K562 (cell line): ENCODE measurements around the gene BCL11A. TPM values are rescaled to one million over a fixed set of nuclear protein-coding genes. Genes with fewer than 3 reads are reported as not detected.

Source experiments
- ATAC-seq: fragments of 200-7000 bp; cut with Tn5 transposase; 3 replicates; pipeline ENCODE4 v1.9.1; 2020; ENCODE audit warnings: moderate library complexity
- BruUV-seq: library from RNA; stranded (reverse); fragments of 400-500 nt; replicated peaks from 2 replicates; lab custom pipeline; 2021; lab: Mats Ljungman, UMichigan
- CTCF ChIA-PET: fragments of 300-600 bp; formaldehyde crosslinking; extraction: SDS; loops from one replicate; lab custom pipeline; 2021; ENCODE audit warnings: low intra/inter-chr PET ratio; lab: Yijun Ruan, JAX
- POLR2A ChIA-PET: fragments of 300-600, 350-650 bp; sonication (Branson Sonifier 250); formaldehyde crosslinking; extraction: SDS; loops from one replicate; lab custom pipeline; 2021; ENCODE audit warnings: antibody characterized with exemption, inconsistent platforms; lab: Yijun Ruan, JAX
- DNase-seq, 4 experiments: peaks; one replicate each; pipeline versions ENCODE4 v3.0.0 to v3.0.0-alpha.2; 2011 to 2018; ENCODE audit warnings: low spot score in 3 of 4, mixed read lengths in 3 of 4; ENCODE audit errors: extremely low read depth in 1 of 4
- FAIRE-seq: peaks from 2 replicates; lab custom pipeline; 2011; peaks lifted over from hg19 to GRCh38; lab: Jason Lieb, UNC
- H2AFZ ChIP-seq: 2 replicates; pipeline ENCODE4 v1.6.0; 2011; ENCODE audit warnings: low read depth, low read length, control low read depth, inconsistent platforms
- H3K27ac ChIP-seq: fragments of 200-600 bp; 3 replicates; pipeline ENCODE4 v1.8.0; 2011; ENCODE audit warnings: low read depth, mild to moderate bottlenecking, control low read depth, inconsistent platforms, low read length, moderate library complexity, mixed read lengths; ENCODE audit errors: extremely low read depth
- H3K27me3 ChIP-seq, 2 experiments: fragments of 300-600 bp in 1 of 2; 2 replicates in 1 of 2; 3 replicates in 1 of 2; pipeline versions ENCODE4 v1.6.0 to v1.8.0; 2011; ENCODE audit warnings: inconsistent platforms in 2 of 2, low read length in 2 of 2, mild to moderate bottlenecking in 1 of 2, mixed read lengths in 1 of 2, moderate library complexity in 1 of 2; ENCODE audit not compliant: control insufficient read depth in 2 of 2, insufficient read depth in 2 of 2
- H3K36me3 ChIP-seq: fragments of 300-600 bp; 3 replicates; pipeline ENCODE4 v1.8.0; 2011; ENCODE audit warnings: mild to moderate bottlenecking, low read length, inconsistent platforms; ENCODE audit not compliant: control insufficient read depth, insufficient read depth
- H3K4me1 ChIP-seq, 2 experiments: fragments of 200-600 bp in 1 of 2; replicated peaks in 1 of 2; 2 replicates in 1 of 2; 3 replicates in 1 of 2; pipeline versions ENCODE4 v1.5.1 to v1.8.0; 2011; ENCODE audit warnings: inconsistent platforms in 2 of 2, low read length in 2 of 2, mild to moderate bottlenecking in 1 of 2, mixed read lengths in 1 of 2, moderate library complexity in 1 of 2; ENCODE audit not compliant: control insufficient read depth in 2 of 2, insufficient read depth in 2 of 2
- H3K4me2 ChIP-seq: 2 replicates; pipeline ENCODE4 v1.6.1; 2011; ENCODE audit warnings: low read length, control low read depth, inconsistent platforms, mixed read lengths; ENCODE audit not compliant: insufficient read depth
- H3K4me3 ChIP-seq: fragments of 200-600 bp; sonication (generic), shearing (Covaris generic); 2 replicates; pipeline ENCODE4 v1.5.1; 2016; ENCODE audit warnings: control low read depth, inconsistent platforms
- H3K79me2 ChIP-seq: fragments of 200-600 bp; 3 replicates; pipeline ENCODE4 v1.8.0; 2011; ENCODE audit warnings: low read length, inconsistent platforms; ENCODE audit not compliant: control insufficient read depth, insufficient read depth
- H3K9ac ChIP-seq, 2 experiments: 2 replicates each; pipeline versions ENCODE4 v1.6.0 to v1.6.1; 2011; ENCODE audit warnings: low read depth in 2 of 2, low read length in 2 of 2, control low read depth in 1 of 2, inconsistent platforms in 1 of 2, mild to moderate bottlenecking in 1 of 2, mixed read lengths in 1 of 2; ENCODE audit not compliant: insufficient read depth in 1 of 2
- H3K9me1 ChIP-seq: one replicate; pipeline ENCODE4 v1.6.0; 2011; ENCODE audit warnings: inconsistent platforms, mild to moderate bottlenecking, low read length, moderate library complexity; ENCODE audit not compliant: control insufficient read depth, insufficient read depth
- H3K9me3 ChIP-seq: replicated peaks from 2 replicates; pipeline ENCODE4 v1.5.1; 2011; ENCODE audit warnings: low read depth, low read length, inconsistent platforms; ENCODE audit not compliant: control insufficient read depth, insufficient read depth
- H4K20me1 ChIP-seq: replicated peaks from 2 replicates; pipeline ENCODE4 v1.6.1; 2011; ENCODE audit warnings: low read length, inconsistent platforms, mixed read lengths; ENCODE audit not compliant: control insufficient read depth, insufficient read depth
- CTBP1 ChIP-seq: fragments of 450-650 bp; IDR thresholded peaks from 2 replicates; pipeline ENCODE4 v1.6.1; 2016; ENCODE audit warnings: borderline replicate concordance
- EHMT2 ChIP-seq: fragments of 450-650 bp; IDR thresholded peaks from 2 replicates; pipeline ENCODE4 v1.6.1; 2018; ENCODE audit warnings: antibody characterized with exemption
- FOXK2 ChIP-seq, 2 experiments: fragments of 450-650 bp; IDR thresholded peaks in 1 of 2; conservative IDR thresholded peaks in 1 of 2; 2 replicates each; pipeline ENCODE4 v1.6.1; 2016; ENCODE audit warnings: low read depth in 2 of 2, mild to moderate bottlenecking in 1 of 2
- HDAC1 ChIP-seq, 2 experiments: fragments of 450-650 bp; IDR thresholded peaks; 2 replicates each; pipeline ENCODE4 v1.6.1; 2016 to 2017; ENCODE audit warnings: inconsistent platforms in 1 of 2, mild to moderate bottlenecking in 1 of 2, moderate library complexity in 1 of 2
- HDAC2 ChIP-seq: fragments of 450-650 bp; IDR thresholded peaks from 2 replicates; pipeline ENCODE4 v1.6.1; 2016; ENCODE audit warnings: mild to moderate bottlenecking
- KDM1A ChIP-seq, 2 experiments: fragments of 450-650 bp; IDR thresholded peaks; 2 replicates each; pipeline ENCODE4 v1.6.1; 2016; ENCODE audit warnings: mild to moderate bottlenecking in 2 of 2
- KLF6 ChIP-seq: fragments of 250-450 bp; sonication (Bioruptor Pico); IDR thresholded peaks from 2 replicates; pipeline ENCODE4 v1.4.0; 2020; ENCODE audit warnings: mild to moderate bottlenecking, moderate library complexity, borderline replicate concordance
- NELFE ChIP-seq: IDR thresholded peaks from 2 replicates; pipeline ENCODE4 v1.6.1; 2011; ENCODE audit warnings: mild to moderate bottlenecking; ENCODE audit not compliant: insufficient read depth, insufficient read length
- PURB ChIP-seq: sonication (generic); formaldehyde crosslinking; IDR thresholded peaks from 2 replicates; pipeline ENCODE4 v1.9.0; 2021; ENCODE audit warnings: low read depth, mild to moderate bottlenecking, missing genetic modification reagents
- RAD21 ChIP-seq, 2 experiments: fragments of 250-450 bp in 1 of 2; fragments of 450-650 bp in 1 of 2; sonication (Bioruptor Pico) in 1 of 2; formaldehyde crosslinking in 1 of 2; IDR thresholded peaks in 1 of 2; conservative IDR thresholded peaks in 1 of 2; 2 replicates each; pipeline versions ENCODE4 v1.4.0 to v1.8.0; 2020 to 2022; ENCODE audit warnings: mild to moderate bottlenecking in 2 of 2, moderate library complexity in 1 of 2
- RCOR1 ChIP-seq, 2 experiments: IDR thresholded peaks; 2 replicates each; pipeline ENCODE4 v1.6.1; 2012; ENCODE audit warnings: low read depth in 2 of 2, low read length in 2 of 2, borderline replicate concordance in 1 of 2, improper control_type of control experiment in 1 of 2
- SMC3 ChIP-seq: conservative IDR thresholded peaks from 2 replicates; pipeline ENCODE4 v1.6.1; 2011; ENCODE audit warnings: low read depth, low read length, improper control_type of control experiment; ENCODE audit not compliant: insufficient read depth
- WGBS: fragments of 100-300 bp; shearing (Covaris generic); methylation state at CpG from one replicate; pipeline ENCODE4 v1.1.6; 2016; ENCODE audit warnings: low coverage, mixed read lengths; ENCODE audit not compliant: insufficient coverage; ENCODE audit errors: missing lambda C conversion rate; 5-methylcytosine and 5-hydroxymethylcytosine counted together
- in situ Hi-C: fragments of 300-500 bp; cut with MboI; formaldehyde crosslinking; loops from 4 replicates; pipeline ENCODE4 v1.15.0; 2018; ENCODE audit warnings: inconsistent platforms, mixed read lengths
- intact Hi-C: fragments of 100-400 bp; cut with micrococcal nuclease; formaldehyde crosslinking; loops from 2 replicates; pipeline ENCODE4 v1.14.2; 2022
- polyA plus RNA-seq, 8 experiments: library from polyadenylated mRNA; depleted of rRNA in 4 of 8; stranded (reverse) in 5 of 8; unstranded in 3 of 8; fragments of >200 nt; fragmentation: Nextera tagmentation in 2 of 8; fragmentation: Illumina TruSeq in 1 of 8; extraction: Ambion mirVana in 2 of 8; extraction: Trizol in 1 of 8; gene quantifications; 2 replicates each; pipeline versions ENCODE4 v1.2.1 to v1.2.3, GENCODE V29; 2011 to 2014; ENCODE audit warnings: inconsistent platforms in 1 of 8, missing spikeins in 1 of 8
- total RNA-seq, 7 experiments: library from RNA; depleted of rRNA in 6 of 7; stranded (reverse); fragments of >200 nt in 6 of 7; fragmentation: Illumina TruSeq in 2 of 7; extraction: Trizol in 2 of 7; gene quantifications; 2 replicates each; pipeline versions ENCODE4 v1.2.1 to v1.2.3, GENCODE V29; 2011 to 2021; ENCODE audit warnings: low replicate concordance in 1 of 7
- TF ChIP-seq, protein P1 (sequence below), 3 experiments: IDR thresholded peaks in 2 of 3; conservative IDR thresholded peaks in 1 of 3; 2 replicates each; pipeline ENCODE4 v1.5.1; 2011 to 2012; ENCODE audit warnings: low read length in 3 of 3, mild to moderate bottlenecking in 3 of 3, control low read depth in 2 of 3, improper control_type of control experiment in 1 of 3, inconsistent platforms in 1 of 3, low read depth in 1 of 3, mixed read lengths in 1 of 3, moderate library complexity in 1 of 3; ENCODE audit not compliant: insufficient read depth in 2 of 3
- TF ChIP-seq, protein P2 (sequence below): fragments of 450-650 bp; IDR thresholded peaks from 2 replicates; pipeline ENCODE4 v1.6.1; 2016
- TF ChIP-seq, protein P3 (sequence below), 2 experiments: IDR thresholded peaks; 2 replicates each; pipeline ENCODE4 v1.6.1; 2011; ENCODE audit warnings: borderline replicate concordance in 1 of 2, control low read depth in 1 of 2, low read depth in 1 of 2, low read length in 1 of 2, mild to moderate bottlenecking in 1 of 2, mixed read lengths in 1 of 2, moderate library complexity in 1 of 2; ENCODE audit not compliant: insufficient read depth in 1 of 2, insufficient read length in 1 of 2, poor library complexity in 1 of 2, severe bottlenecking in 1 of 2; ENCODE audit errors: extremely low read depth in 1 of 2

Gene BCL11A
- total and polyA plus RNA-seq, 9 of the 15 experiments (the other 6 are each of a cell fraction or from before 2014, with no cell fraction given) = 0.13 TPM; not detected in 8

DNA sequence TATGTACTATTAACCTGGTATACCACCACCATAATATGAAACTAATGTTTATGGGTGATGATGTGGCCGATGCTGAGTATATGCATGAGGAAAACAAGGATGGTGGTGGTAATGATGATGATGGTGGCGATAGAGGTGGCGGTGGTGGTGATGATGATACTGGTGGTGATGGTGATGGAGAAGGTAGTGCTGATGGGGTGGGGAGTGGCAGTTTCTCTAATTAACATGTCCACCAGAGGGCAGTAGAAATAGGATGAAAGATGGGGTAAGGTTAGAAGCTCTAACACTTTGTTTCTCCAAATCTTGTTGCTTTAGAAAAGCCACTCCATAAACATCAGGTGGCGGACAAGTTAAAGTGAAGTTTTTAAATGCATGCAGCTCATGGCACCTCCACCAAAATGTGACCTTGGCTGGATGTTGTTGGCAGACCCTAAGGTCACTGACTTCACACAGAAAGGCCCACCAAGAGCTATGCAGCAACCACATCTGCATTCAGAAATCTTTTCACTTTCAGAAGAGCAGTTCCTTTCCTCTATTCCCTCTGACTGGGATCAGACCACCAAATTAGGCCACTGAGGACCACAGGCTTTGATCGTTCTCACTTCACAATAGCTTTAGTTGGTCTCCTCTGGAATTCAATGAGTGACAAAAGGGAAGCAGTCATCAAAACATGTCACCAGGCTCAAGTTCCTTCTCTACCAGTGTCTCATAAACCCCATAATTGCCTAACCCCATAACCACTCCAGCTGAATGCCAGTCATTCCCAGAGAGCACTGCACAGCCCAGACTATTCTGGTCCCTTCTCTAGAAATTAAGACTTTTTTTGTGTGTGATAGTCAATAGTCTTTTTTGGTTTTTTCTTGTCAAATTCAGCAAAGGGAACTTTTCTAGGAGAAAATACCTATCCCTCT lies 7.5 kb upstream of the BCL11A start:
- Histone ChIP-seq H3K27ac (no peak overlapping the region), H3K36me3 (no peaks in the 10 kb centered on the region), H3K4me1 (no peaks in the 10 kb centered on the region), H4K20me1 (no peaks in the 10 kb centered on the region; the same call in 1 of the 2 replicates), H3K27me3 (peaks cover 7 to 8% of the 10 kb centered on the region in 2 experiments; a peak in 4 of 5 replicates), H3K4me2 (no peak overlapping the region), H3K9ac (no peak overlapping the region), H3K4me3 (no peak overlapping the region), H3K79me2 (no peaks in the 10 kb centered on the region), H3K9me3 (no peaks in the 10 kb centered on the region), H3K9me1 (no peaks in the 10 kb centered on the region), H2AFZ (no peak overlapping the region)
- peak; percentile 45 to 58 (median 56) for DNase-seq
- in situ Hi-C loops = no loop called here
- ChIA-PET CTCF (no interaction called here), POLR2A (no interaction called here)
- BruUV-seq = no TSS peak
- WGBS = 0% methylated on average over 5 of the region's 5 CpGs
- peak; percentile 91 for ATAC-seq
- peak; percentile 74 for FAIRE-seq
- TF ChIP-seq, protein P1, sequence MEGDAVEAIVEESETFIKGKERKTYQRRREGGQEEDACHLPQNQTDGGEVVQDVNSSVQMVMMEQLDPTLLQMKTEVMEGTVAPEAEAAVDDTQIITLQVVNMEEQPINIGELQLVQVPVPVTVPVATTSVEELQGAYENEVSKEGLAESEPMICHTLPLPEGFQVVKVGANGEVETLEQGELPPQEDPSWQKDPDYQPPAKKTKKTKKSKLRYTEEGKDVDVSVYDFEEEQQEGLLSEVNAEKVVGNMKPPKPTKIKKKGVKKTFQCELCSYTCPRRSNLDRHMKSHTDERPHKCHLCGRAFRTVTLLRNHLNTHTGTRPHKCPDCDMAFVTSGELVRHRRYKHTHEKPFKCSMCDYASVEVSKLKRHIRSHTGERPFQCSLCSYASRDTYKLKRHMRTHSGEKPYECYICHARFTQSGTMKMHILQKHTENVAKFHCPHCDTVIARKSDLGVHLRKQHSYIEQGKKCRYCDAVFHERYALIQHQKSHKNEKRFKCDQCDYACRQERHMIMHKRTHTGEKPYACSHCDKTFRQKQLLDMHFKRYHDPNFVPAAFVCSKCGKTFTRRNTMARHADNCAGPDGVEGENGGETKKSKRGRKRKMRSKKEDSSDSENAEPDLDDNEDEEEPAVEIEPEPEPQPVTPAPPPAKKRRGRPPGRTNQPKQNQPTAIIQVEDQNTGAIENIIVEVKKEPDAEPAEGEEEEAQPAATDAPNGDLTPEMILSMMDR (IDR thresholded peaks at IDR 0.05 in 2 of 3, conservative IDR thresholded peaks at IDR 0.05 in 1 of 3; ENCODE audit: insufficient read depth in 2 of 3, low read depth in 1 of 3, low read length in 3 of 3) = peak; percentile 52 to 68 (median 62)
- 0 out of 4 replicates have a peak, but pooled peaks of 1 of the 2 experiments have one; percentile 41 for TF ChIP-seq RCOR1 (IDR thresholded peaks at IDR 0.05; ENCODE audit: borderline replicate concordance in 1 of 2, low read depth in 2 of 2, low read length in 2 of 2)
- TF ChIP-seq FOXK2 (conservative IDR thresholded peaks at IDR 0.05 in 1 of 2, IDR thresholded peaks at IDR 0.05 in 1 of 2; ENCODE audit: low read depth in 2 of 2) = 0 out of 4 replicates have a peak, but pooled peaks of 1 of the 2 experiments have one; percentile 22
- no peak for TF ChIP-seq PURB (CRISPR knock-in tag)
- peak; percentile 53; the same call in 1 of the 2 replicates for TF ChIP-seq CTBP1
- TF ChIP-seq, protein P2, sequence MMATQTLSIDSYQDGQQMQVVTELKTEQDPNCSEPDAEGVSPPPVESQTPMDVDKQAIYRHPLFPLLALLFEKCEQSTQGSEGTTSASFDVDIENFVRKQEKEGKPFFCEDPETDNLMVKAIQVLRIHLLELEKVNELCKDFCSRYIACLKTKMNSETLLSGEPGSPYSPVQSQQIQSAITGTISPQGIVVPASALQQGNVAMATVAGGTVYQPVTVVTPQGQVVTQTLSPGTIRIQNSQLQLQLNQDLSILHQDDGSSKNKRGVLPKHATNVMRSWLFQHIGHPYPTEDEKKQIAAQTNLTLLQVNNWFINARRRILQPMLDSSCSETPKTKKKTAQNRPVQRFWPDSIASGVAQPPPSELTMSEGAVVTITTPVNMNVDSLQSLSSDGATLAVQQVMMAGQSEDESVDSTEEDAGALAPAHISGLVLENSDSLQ = 0 out of 2 replicates have a peak, but pooled peaks have one; percentile 11
- TF ChIP-seq KDM1A (IDR thresholded peaks at IDR 0.05) = peak; percentile 58 to 64
- peak; percentile 23; the same call in 1 of the 2 replicates for TF ChIP-seq HDAC2
- TF ChIP-seq, protein P3, sequence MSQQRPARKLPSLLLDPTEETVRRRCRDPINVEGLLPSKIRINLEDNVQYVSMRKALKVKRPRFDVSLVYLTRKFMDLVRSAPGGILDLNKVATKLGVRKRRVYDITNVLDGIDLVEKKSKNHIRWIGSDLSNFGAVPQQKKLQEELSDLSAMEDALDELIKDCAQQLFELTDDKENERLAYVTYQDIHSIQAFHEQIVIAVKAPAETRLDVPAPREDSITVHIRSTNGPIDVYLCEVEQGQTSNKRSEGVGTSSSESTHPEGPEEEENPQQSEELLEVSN (IDR thresholded peaks at IDR 0.05; ENCODE audit: borderline replicate concordance in 1 of 2, extremely low read depth in 1 of 2, insufficient read depth in 1 of 2, insufficient read length in 1 of 2, low read depth in 1 of 2, low read length in 1 of 2, poor library complexity in 1 of 2, severe bottlenecking in 1 of 2) = no peak
- TF ChIP-seq KLF6 (CRISPR knock-in tag) = no peak
- peak in 1 of 2 experiments; percentile 43; a peak in 2 of 4 replicates for TF ChIP-seq RAD21 (CRISPR knock-in tag; conservative IDR thresholded peaks at IDR 0.05 in 1 of 2, IDR thresholded peaks at IDR 0.05 in 1 of 2)
- 0 out of 2 replicates have a peak, but pooled peaks have one; percentile 32 for TF ChIP-seq EHMT2
- TF ChIP-seq NELFE = no peak
- TF ChIP-seq HDAC1 (IDR thresholded peaks at IDR 0.05) = peak in 1 of 2 experiments; percentile 26; a peak in 1 of 4 replicates
- peak; percentile 33; the same call in 1 of the 2 replicates for TF ChIP-seq SMC3
- intact Hi-C loops = loop anchor here (2.0 kb wide), 1 partner anchor 114 kb away; no protein-coding TSS in a partner anchor
